NCI-H748 (cell line): Measurements from ENCODE around the gene FARP2.
A peak's percentile ranks its signal among the peaks of the same experiment; 100 is the strongest.
"Not testable (repeated sequence)": the region's sequence is repeated elsewhere in the genome, so short reads cannot be mapped to it uniquely, and the experiment has no call there.

Experiments used
- DNase-seq: peaks from one replicate; lab custom pipeline; 2025; ENCODE audit not compliant: unreplicated experiment; lab: John Stamatoyannopoulos, UW

Gene FARP2

GRCh38 chr2:241500016-241500415 lies 143.9 kb downstream of the FARP2 start:
- DNase-seq = no peak

- DNase-seq = no peak
These were observed 144.4 kb downstream of the FARP2 start for GRCh38 chr2:241500431-241500975.

- no peak for DNase-seq
These were observed 145.0 kb downstream of the FARP2 start for GRCh38 chr2:241501099-241501541.

DNA sequence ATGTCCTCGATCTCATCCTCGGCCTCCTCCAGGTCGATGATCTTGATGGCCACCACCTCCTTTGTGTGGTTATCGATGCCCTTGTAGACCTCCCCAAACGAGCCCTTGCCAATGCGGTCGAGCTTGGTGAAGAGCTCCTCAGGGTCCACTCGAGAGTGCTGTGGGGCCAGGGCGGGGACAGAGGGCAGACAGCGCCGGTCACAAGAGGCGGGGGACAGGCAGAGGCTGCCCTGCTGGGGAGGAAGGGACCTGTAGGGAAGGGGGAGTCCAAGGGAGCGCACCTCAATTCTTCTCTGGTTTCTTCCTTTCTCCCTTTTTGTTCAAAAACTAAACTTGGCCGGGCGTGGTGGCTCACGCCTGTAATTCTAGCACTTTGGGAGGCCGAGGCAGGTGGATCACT lies 145.5 kb downstream of the FARP2 start:
- no peak for DNase-seq

DNA sequence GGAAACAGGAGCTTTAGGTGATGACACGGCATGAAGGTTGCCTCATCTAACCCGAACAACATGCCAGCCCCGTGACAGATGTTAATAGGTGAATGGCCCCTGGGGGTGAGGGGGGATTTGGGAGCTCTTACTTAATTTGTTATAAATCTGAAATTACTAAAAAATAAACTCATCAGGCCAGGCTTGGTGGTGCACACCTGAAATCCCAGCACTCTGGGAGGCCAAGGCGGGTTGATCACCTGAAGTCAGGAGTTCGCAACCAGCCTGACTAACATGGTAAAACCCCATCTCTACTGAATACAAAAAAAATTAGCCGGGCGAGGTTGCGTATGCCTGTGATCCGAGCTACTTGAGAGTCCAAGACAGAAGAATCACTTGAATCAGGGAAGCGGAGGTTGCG lies 146.2 kb downstream of the FARP2 start:
- DNase-seq = no peak

DNA sequence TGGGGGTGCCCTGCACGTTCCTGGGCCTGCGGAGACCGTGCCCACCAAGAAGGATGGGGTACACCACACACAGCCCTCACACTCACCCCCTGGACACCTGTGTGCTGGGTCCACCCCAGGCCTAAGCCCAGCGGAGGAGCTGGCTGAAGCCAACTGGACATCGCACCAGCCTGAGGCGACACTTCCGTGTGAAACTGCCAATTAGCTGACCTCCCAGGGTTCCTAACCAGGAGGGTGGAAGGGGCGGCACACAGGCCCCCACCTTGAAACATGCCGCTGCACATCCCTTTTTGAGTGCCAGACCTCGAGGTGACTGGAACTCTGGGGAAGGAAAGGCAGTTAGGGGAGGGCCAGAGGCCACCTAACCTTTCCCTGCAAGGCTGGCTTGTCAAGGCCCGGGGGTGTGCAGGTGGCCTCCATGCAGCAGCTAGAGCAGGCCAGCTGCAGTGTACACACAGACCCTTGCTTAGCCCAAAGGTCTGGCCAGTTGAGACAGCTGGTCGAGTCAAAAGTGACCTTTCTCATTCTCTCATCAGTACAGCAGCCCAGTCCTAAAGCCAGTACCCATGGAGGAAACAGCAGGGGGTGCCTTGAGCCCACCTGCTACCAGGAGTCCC lies 147.8 kb downstream of the FARP2 start:
- DNase-seq = no peak

GRCh38 chr2:241505086-241505780 lies 149.1 kb downstream of the FARP2 start:
- DNase-seq = no peak

GRCh38 chr2:241505781-241506201 lies 149.7 kb downstream of the FARP2 start:
- no peak for DNase-seq

DNA sequence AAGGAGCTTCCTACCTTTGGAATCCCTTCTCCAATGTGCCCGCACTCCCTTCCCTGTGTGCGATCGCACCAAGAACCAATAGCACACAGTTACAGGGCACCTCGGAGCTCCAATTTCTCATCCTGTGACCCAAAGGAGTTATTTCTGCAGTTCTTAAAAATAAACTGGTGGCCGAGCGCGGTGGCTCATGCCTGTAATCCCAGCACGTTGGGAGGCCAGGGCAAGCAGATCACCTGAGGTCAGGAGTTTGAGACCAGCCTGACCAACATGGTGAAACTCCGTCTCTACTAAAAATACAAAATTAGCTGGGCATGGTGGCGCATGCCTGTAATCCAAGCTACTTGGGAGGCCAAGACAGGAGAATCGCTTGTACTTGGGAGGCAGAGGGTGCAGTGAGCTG lies 150.2 kb downstream of the FARP2 start:
- DNase-seq = not testable (repeated sequence)

DNA sequence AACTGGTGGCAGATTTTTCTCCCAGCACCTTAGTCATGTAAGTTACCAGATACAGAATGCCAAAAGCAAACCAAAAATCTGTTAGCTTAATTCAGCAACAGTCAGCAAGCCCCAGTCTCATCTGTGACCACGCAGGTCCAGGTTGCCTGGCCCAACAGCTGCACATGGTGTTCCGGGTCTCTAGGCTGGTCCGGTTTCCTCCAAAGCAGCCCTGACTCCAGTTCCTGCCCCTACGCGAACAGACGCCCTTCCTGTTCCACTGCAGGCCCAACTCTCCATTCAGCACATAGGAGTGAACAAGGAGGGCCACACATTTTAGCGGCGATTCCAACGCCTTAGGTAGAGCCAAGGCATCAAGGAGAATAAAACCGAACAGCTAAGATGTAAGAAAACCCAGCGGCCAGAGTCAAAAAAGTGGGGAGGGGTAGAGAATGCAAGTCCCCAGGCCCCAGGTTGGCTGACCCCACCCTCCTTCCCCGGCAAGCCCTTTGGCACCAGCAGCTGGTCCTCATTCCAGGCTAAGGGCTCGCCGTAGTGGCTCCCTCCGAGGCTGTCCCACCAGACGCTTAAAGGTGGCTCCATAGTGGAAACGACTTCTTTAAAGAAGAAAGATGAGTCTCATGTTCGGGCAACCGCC lies 150.8 kb downstream of the FARP2 start:
- DNase-seq = no peak

DNA sequence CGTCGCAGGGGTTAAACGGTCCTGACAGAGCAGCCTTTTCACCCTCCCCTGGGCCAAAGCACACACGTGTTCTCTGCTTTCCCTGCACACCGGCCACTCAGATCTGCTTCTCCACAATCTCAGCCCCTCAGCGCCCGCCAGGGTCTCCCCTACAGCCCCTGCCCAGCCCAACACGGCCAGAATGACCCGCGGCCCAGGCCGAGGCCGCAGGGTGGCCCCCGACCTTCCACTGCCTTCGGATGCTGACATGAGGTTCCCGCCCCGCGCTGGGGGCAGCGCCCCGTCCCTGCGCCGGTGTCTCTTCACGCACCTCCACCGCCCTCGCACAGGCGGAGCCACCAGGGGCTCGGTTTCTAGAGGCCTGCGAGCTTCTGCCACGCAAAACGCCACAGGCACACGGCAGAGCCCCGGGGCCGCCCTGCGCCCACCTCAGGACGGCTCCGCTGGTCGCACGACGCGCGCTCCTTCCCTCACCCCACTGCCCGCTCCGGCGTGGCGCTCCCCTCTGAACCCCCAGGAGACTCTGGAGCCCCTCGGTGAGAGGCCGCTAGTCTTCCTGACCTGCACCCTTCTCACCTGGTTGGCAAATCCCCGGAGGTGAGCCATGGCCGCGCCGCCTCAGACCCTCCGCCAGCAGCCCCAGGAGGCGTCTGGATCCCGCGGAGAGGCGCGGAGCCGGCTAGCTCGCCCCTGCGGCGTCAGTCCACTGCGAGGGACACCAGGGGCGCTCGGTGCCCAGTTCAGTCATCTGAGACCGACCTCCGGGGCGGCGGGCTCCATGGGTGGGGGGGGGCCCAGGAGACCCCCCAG lies 151.6 kb downstream of the FARP2 start:
- DNase-seq = peak; percentile 67

DNA sequence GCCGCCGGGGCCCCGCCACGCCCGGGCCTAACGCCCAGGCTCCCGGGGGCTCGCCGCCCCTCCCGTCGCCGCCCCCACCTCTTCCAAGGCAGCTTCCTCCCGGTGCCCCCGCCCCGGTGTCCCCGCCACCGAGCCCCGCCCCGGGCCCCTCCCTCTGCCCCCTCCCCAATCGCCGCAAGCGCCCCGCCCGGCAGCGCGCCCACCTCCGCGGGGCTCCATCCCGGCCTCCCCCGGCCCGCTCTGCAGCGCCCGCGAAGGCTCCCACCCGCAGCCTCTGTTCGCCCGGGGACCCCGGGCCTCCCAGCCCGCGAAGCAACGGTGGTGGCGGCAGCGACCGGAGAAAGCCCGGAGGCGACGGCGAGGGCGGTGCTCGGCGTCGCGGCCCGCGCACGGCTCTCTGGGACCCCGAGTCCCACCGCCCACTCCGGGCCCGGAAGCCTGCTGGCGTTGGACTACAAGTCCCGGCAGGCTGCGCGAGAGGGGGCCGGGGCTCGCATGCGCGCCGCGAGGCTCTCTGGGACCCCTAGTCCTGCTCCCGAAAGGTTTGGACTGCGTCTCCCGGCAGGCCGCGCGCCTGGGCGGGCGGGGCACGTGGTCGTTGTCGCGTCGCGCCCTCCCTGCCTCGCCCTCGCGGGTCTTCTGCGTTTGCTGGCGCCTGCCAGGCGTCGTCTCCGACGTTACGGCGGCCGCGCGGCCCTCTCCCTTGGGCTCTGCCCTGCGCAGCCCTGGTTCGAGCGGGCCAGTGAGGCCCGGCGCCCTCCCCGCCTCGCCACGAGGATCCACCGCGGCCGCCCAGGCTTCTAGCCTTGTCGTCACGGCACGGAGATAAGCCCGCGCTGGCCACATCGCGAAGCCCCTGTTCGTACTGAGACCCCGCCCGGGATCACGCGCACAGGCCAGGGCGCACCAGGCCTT lies 152.4 kb downstream of the FARP2 start, which contains the start of gene STK25:
TSS of gene STK25 (minus strand) at position 345 of the 915 bp plus-strand sequence. CDS start 549 bp downstream, outside the sequence.
- peak; percentile 99 for DNase-seq

DNA sequence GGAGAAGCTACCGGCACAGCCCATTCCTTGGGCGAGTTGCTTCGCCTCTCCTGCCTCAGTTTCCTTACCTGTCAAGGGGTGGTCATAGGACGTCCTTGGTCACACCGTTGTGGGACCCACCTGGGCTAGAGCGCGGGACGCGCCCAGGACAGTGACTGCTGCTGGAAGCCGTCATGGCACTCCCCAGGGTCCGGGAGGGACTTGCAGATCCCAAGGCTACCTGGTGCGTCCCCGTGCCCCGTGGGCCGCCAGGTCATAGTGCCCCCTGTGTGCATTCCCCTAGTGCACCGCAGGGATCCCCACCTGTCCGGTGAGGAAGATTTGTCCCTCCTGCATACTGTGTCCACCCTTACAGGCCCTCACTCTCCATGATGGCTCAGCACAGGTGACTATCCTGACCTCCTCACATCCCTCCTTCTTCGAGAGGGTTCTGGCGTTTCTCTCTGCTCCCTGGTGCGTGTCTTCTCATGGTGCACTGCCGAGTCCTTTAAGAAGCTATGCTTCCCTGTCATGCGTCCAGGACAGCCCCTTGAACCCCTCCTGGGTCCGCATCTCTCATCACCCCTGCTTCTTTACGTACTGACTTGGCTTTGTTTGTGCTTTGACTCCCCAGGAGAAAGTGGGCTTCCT lies 153.2 kb downstream of the FARP2 start:
- DNase-seq = no peak

GRCh38 chr2:241511091-241511741 lies 155.1 kb downstream of the FARP2 start:
- no peak for DNase-seq

GRCh38 chr2:241514553-241514952 lies 158.5 kb downstream of the FARP2 start:
- DNase-seq = no peak

DNA sequence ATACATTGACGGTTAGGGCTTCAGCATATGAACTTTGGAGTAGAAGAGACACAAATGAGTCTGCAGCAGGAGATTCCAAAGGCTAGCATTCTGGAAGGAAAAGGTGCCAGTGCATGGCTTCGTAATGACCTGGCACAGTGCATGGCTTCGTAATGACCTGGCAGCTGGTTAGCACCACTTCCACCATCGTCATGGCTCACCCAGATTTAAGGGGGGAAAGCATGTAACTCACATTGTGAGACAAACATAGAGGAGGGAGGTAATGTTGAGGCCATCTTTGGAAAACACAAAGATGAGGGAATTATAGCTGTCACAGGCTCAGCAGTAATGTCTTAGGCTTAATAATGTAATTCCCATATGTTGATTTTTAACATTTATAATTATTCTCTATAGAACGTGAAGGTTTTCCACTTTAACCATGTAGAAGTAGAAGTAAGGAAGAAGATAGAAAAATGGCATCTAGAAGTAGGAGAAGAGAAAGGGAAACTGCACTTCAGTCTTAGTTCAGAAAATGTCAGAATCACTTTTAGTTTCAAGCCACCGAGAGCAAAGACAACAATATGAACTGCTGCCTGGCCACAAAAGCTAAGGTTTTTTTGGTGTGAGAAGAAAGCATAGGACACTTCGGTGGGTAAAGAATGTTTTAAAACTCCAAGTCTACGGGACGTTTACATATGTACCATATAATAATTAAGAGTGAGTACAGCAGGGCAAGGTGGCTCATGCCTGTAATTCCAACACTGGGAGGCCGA lies 159.1 kb downstream of the FARP2 start:
- no peak for DNase-seq

GRCh38 chr2:241516520-241516965 lies 160.5 kb downstream of the FARP2 start:
- DNase-seq = no peak

DNA sequence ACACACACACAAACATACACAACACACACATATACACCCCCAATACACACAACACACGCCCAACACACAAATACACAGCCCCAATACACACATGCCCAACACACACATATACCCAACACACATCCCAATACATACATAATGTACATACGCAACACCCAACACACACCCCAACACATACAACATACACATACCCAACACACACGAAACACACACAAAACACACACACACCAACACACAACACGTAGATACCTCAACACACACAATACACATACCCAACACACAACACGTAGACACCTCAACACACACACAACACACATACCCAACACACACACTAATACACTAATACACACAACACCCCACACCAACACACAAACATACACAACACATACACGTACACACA lies 161.2 kb downstream of the FARP2 start:
- no peak for DNase-seq
